ENCODE data around the gene ACBD3. TPM values are rescaled to one million over a fixed set of nuclear protein-coding genes. Genes with fewer than 3 reads are reported as not detected.
A peak's percentile ranks its signal among the peaks of the same experiment; 100 is the strongest.

ACBD3 gene
- 49.7 TPM for total RNA-seq

- peak; percentile 90 to 91 for DNase-seq (ENCODE audit: low spot score in 2 of 2)
Observed at GRCh38 chr1:226186124-226187018, at the start of gene ACBD3. TSS of gene ACBD3 (minus strand) at chr1:226186741. CDS start at chr1:226186675, 66 bp downstream.

GRCh38 chr1:226233806-226234205 is 47.3 kb upstream of the ACBD3 start:
- FAIRE-seq (no peak), DNase-seq (ENCODE audit: low spot score in 2 of 2) (no peak)

More at GRCh38 chr1:226186124-226187018, at the start of gene ACBD3:
- FAIRE-seq, result no peak

- DNase-seq (ENCODE audit: low spot score in 2 of 2) (no peak), FAIRE-seq (no peak)
Observed at GRCh38 chr1:226233293-226233692, 46.8 kb upstream of the ACBD3 start.

- no peak for FAIRE-seq
- no peak for DNase-seq (ENCODE audit: low spot score in 2 of 2)
Observed at GRCh38 chr1:226226601-226227000, 40.1 kb upstream of the ACBD3 start.

GRCh38 chr1:226223786-226224244 is 37.3 kb upstream of the ACBD3 start:
- no peak for DNase-seq (ENCODE audit: low spot score in 2 of 2)
- FAIRE-seq, result no peak

GRCh38 chr1:226223157-226223785 is 36.7 kb upstream of the ACBD3 start, which contains the start of gene MIXL1:
TSS of gene MIXL1 (plus strand) at chr1:226223664. CDS start at chr1:226223682, 18 bp downstream.
- DNase-seq (ENCODE audit: low spot score in 2 of 2) (no peak), FAIRE-seq (no peak)

GRCh38 chr1:226222686-226223085 is 36.1 kb upstream of the ACBD3 start:
- DNase-seq (ENCODE audit: low spot score in 2 of 2), result no peak
- no peak for FAIRE-seq

GRCh38 chr1:226220473-226221189 is 34.1 kb upstream of the ACBD3 start:
- FAIRE-seq, result no peak
- no peak for DNase-seq (ENCODE audit: low spot score in 2 of 2)

GRCh38 chr1:226217273-226217672 is 30.7 kb upstream of the ACBD3 start:
- FAIRE-seq (no peak), DNase-seq (ENCODE audit: low spot score in 2 of 2) (no peak)

GRCh38 chr1:226216056-226216455 is 29.5 kb upstream of the ACBD3 start:
- DNase-seq (ENCODE audit: low spot score in 2 of 2) (no peak), FAIRE-seq (no peak)

- DNase-seq (ENCODE audit: low spot score in 2 of 2) (no peak), FAIRE-seq (no peak)
Observed at GRCh38 chr1:226215239-226215638, 28.7 kb upstream of the ACBD3 start.

- DNase-seq (ENCODE audit: low spot score in 2 of 2), result no peak
- no peak for FAIRE-seq
Observed at GRCh38 chr1:226212545-226212944, 26.0 kb upstream of the ACBD3 start.

GRCh38 chr1:226211181-226211821 is 24.8 kb upstream of the ACBD3 start:
- FAIRE-seq (no peak), DNase-seq (ENCODE audit: low spot score in 2 of 2) (no peak)

GRCh38 chr1:226210571-226211176 is 24.1 kb upstream of the ACBD3 start:
- FAIRE-seq (no peak), DNase-seq (ENCODE audit: low spot score in 2 of 2) (no peak)

GRCh38 chr1:226209307-226210059 is 22.9 kb upstream of the ACBD3 start:
- no peak for FAIRE-seq
- no peak for DNase-seq (ENCODE audit: low spot score in 2 of 2)

GRCh38 chr1:226207048-226207447 is 20.5 kb upstream of the ACBD3 start:
- DNase-seq (ENCODE audit: low spot score in 2 of 2) (no peak), FAIRE-seq (no peak)

- peak; percentile 88 for FAIRE-seq
- DNase-seq (ENCODE audit: low spot score in 2 of 2), result no peak
Observed at GRCh38 chr1:226204198-226204597, 17.7 kb upstream of the ACBD3 start.

GRCh38 chr1:226203655-226204054 is 17.1 kb upstream of the ACBD3 start:
- no peak for DNase-seq (ENCODE audit: low spot score in 2 of 2)
- no peak for FAIRE-seq

GRCh38 chr1:226203240-226203639 is 16.7 kb upstream of the ACBD3 start:
- no peak for DNase-seq (ENCODE audit: low spot score in 2 of 2)
- no peak for FAIRE-seq
